CD4-positive, alpha-beta T cell (primary cell): Measurements from ENCODE around the gene SMYD3. TPM values are rescaled to one million over a fixed set of nuclear protein-coding genes. Genes with fewer than 3 reads are reported as not detected.

ENCODE experiments used
- ATAC-seq: fragments of 200-7000 bp; cut with Tn5 transposase; one replicate; pipeline ENCODE4 v1.10.0; 2022; ENCODE audit warnings: mild to moderate bottlenecking; ENCODE audit not compliant: poor library complexity
- CTCF ChIA-PET: fragments of 350-600 bp; sonication (Branson Sonifier 250); formaldehyde crosslinking; loops from one replicate; lab custom pipeline; 2021; ENCODE audit warnings: antibody characterized with exemption, inconsistent platforms; lab: Charles Lee
- POLR2A ChIA-PET: fragments of 350-600 bp; sonication (Branson Sonifier 250); formaldehyde crosslinking; loops from one replicate; lab custom pipeline; 2021; ENCODE audit warnings: antibody characterized with exemption, inconsistent platforms; lab: Charles Lee
- DNase-seq, 14 experiments: peaks; one replicate each; pipeline ENCODE4 v3.0.0-alpha.2; 2013 to 2020; ENCODE audit warnings: mixed read lengths in 2 of 14
- H3K27ac ChIP-seq, 2 donors: one replicate each; pipeline versions ENCODE4 v1.5.1 to v1.7.0; 2013; ENCODE audit warnings: low read length in 2 of 2, low read depth in 1 of 2, mild to moderate bottlenecking in 1 of 2
- H3K27me3 ChIP-seq, 2 experiments: 1 replicate in 1 of 2; 2 replicates in 1 of 2; pipeline versions ENCODE4 v1.6.1 to v1.7.0; 2013; ENCODE audit warnings: low read length in 2 of 2, control low read depth in 1 of 2, mild to moderate bottlenecking in 1 of 2, moderate library complexity in 1 of 2; ENCODE audit not compliant: insufficient read depth in 2 of 2, control insufficient read depth in 1 of 2
- H3K36me3 ChIP-seq: one replicate; pipeline ENCODE4 v1.6.1; 2013; ENCODE audit warnings: low read length, control low read depth; ENCODE audit not compliant: insufficient read depth
- H3K4me1 ChIP-seq: one replicate; pipeline ENCODE4 v1.6.1; 2013; ENCODE audit warnings: low read length, control low read depth; ENCODE audit not compliant: insufficient read depth
- H3K4me3 ChIP-seq: one replicate; pipeline ENCODE4 v1.5.1; 2013; ENCODE audit warnings: mild to moderate bottlenecking, low read length, moderate library complexity
- H3K9me3 ChIP-seq, 2 experiments: 1 replicate in 1 of 2; 2 replicates in 1 of 2; pipeline versions ENCODE4 v1.6.1 to v1.7.0; 2013; ENCODE audit warnings: low read length in 2 of 2, mild to moderate bottlenecking in 2 of 2, control low read depth in 1 of 2, moderate library complexity in 1 of 2; ENCODE audit not compliant: control insufficient read depth in 1 of 2, insufficient read depth in 1 of 2
- H3K27ac Mint-ChIP-seq: one replicate; pipeline ENCODE4 v1.8.0; 2020; ENCODE audit warnings: mixed read lengths
- H3K27me3 Mint-ChIP-seq: one replicate; pipeline ENCODE4 v1.8.0; 2021; ENCODE audit warnings: mixed read lengths
- H3K36me3 Mint-ChIP-seq: one replicate; pipeline ENCODE4 v1.8.0; 2021; ENCODE audit warnings: low read depth, mixed read lengths
- H3K4me1 Mint-ChIP-seq: one replicate; pipeline ENCODE4 v1.8.0; 2021; ENCODE audit warnings: low read depth, mixed read lengths
- H3K4me3 Mint-ChIP-seq: one replicate; pipeline ENCODE4 v1.8.0; 2020; ENCODE audit warnings: mild to moderate bottlenecking, mixed read lengths
- H3K9me3 Mint-ChIP-seq: one replicate; pipeline ENCODE4 v1.8.0; 2020; ENCODE audit warnings: mixed read lengths
- CTCF ChIP-seq: fragments of 200-600 bp; IDR thresholded peaks from one replicate; pipeline ENCODE4 v1.8.0; 2022; ENCODE audit warnings: antibody characterized with exemption, mild to moderate bottlenecking
- intact Hi-C, 2 experiments: fragments of 100-400 bp; cut with DNase I in 1 of 2; cut with micrococcal nuclease in 1 of 2; formaldehyde crosslinking; loops; one replicate each; pipeline versions ENCODE4 v1.15.1 to v1.9.0; 2023 to 2025; cut with DNase I, micrococcal nuclease
- total RNA-seq, 174 experiments: library from RNA in 2 of 174; stranded (reverse) in 2 of 174; gene quantifications; one replicate each; pipeline ENCODE4 v1.2.3 and lab custom pipeline; 2021 to 2026

SMYD3 gene
- total RNA-seq, 2 experiments from 2014 or later, result 18.8 to 19.6 TPM

- no peak for ATAC-seq
- intact Hi-C loops, result no loop called here
- Histone ChIP-seq H3K27me3 (no peaks in the 10 kb centered on the region), H3K36me3 (no peaks in the 10 kb centered on the region), H3K27ac (no peak overlapping the region), H3K4me1 (no peaks in the 10 kb centered on the region), H3K4me3 (no peak overlapping the region), H3K9me3 (no peaks in the 10 kb centered on the region)
- Mint-ChIP-seq H3K4me3 (no peak overlapping the region), H3K9me3 (no peaks in the 10 kb centered on the region), H3K36me3 (peaks cover 4% of the 10 kb centered on the region), H3K4me1 (no peaks in the 10 kb centered on the region), H3K27me3 (no peaks in the 10 kb centered on the region), H3K27ac (no peak overlapping the region)
- DNase-seq, result no peak
- POLR2A ChIA-PET, result no interaction called here
- CTCF ChIA-PET, result no interaction called here
- TF ChIP-seq CTCF, result no peak
Observed at GRCh38 chr1:246212013-246212412, 295.1 kb downstream of the SMYD3 start.

DNA sequence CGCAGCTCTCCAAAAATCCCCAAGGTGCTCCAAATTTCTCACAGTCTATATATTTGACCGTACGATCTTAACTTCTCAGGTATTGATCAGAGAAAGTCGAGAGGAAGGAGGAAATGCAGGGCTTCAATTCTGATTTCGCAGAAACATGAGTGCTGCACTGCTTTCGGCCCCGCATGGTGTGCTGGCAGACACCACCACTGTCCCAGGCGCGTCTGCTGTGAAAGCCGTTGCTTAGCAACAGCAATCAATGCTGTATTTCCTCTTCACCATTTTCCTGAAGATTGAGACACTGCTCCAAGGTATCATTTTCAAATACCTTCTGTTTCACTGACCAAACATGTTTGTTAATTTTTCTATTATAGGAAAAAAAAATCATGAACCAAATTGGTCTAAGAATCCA lies 296.3 kb downstream of the SMYD3 start:
- no peaks in the 10 kb centered on the region for H3K4me1 Mint-ChIP-seq
- intact Hi-C loops, result no loop called here
- ATAC-seq (no peak), DNase-seq (no peak)
- Histone ChIP-seq H3K4me3 (no peak overlapping the region), H3K27me3 (no peaks in the 10 kb centered on the region), H3K27ac (no peak overlapping the region), H3K9me3 (no peaks in the 10 kb centered on the region), H3K4me1 (no peaks in the 10 kb centered on the region), H3K36me3 (no peaks in the 10 kb centered on the region)
- H3K27ac Mint-ChIP-seq, result no peak overlapping the region
- ChIA-PET CTCF (no interaction called here), POLR2A (no interaction called here)
- H3K27me3 Mint-ChIP-seq, result no peaks in the 10 kb centered on the region
- H3K36me3 Mint-ChIP-seq, result no peaks in the 10 kb centered on the region
- TF ChIP-seq CTCF, result no peak
- H3K4me3 Mint-ChIP-seq, result no peak overlapping the region
- H3K9me3 Mint-ChIP-seq, result no peaks in the 10 kb centered on the region

GRCh38 chr1:246208105-246208504 lies 299.0 kb downstream of the SMYD3 start:
- no peaks in the 10 kb centered on the region for H3K9me3 Mint-ChIP-seq
- H3K36me3 ChIP-seq, result no peaks in the 10 kb centered on the region
- H3K27me3 ChIP-seq, result no peaks in the 10 kb centered on the region
- H3K27ac ChIP-seq, result no peak overlapping the region
- intact Hi-C loops, result no loop called here
- DNase-seq, result no peak
- ATAC-seq, result no peak
- ChIA-PET CTCF (no interaction called here), POLR2A (no interaction called here)
- no peak for TF ChIP-seq CTCF
- H3K4me3 ChIP-seq, result no peak overlapping the region
- H3K27me3 Mint-ChIP-seq, result no peaks in the 10 kb centered on the region
- H3K4me1 ChIP-seq, result no peaks in the 10 kb centered on the region
- H3K4me3 Mint-ChIP-seq, result no peak overlapping the region
- H3K9me3 ChIP-seq, result no peaks in the 10 kb centered on the region
- no peak overlapping the region for H3K27ac Mint-ChIP-seq
- no peaks in the 10 kb centered on the region for H3K4me1 Mint-ChIP-seq
- H3K36me3 Mint-ChIP-seq, result peaks cover 6% of the 10 kb centered on the region
